ENCODE measurements around the gene DGKQ.

Gene DGKQ

DNA sequence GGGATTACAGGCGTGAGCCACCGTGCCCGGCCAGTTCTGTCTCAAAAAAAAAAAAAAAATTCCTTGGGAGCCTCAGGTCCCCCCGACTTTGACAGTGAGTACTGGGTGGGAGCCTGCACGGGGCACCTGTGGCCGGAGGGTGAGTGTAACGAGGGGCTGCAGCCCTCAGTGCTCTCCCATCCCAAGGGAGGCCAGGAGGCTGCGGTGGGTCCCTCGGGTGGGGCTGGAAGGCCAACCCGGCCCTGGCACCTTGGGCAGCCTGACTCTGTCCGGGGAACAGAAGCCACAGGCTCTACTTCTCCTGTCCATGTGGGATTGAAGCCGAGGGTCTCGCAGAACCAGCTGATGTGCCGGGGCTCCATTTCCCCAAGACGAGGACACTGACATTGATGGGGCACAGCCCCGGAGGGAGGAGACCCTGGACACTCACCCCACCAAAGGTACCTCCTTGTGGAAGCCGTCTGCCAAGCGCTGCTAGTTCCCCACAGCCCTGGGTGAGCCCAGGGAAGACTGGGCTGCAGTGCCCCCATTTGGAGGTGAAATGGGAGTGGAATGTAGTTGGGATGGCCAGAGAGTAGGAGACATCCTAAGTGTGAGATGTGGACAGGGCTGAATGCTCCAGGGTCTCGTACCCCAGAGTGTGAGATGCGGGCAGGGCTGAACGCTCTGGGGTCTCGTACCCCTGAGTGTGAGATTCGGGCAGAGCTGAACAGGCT is 22.1 kb upstream of the DGKQ start:
- Histone ChIP-seq H3K9ac (ENCODE audit: low read length) (no peak overlapping the region), H3K79me2 (ENCODE audit: low read length) (no peaks in the 10 kb centered on the region), H3K27me3 (replicated peaks; ENCODE audit: insufficient read depth, low read length) (no peaks in the 10 kb centered on the region), H3K9me3 (replicated peaks; ENCODE audit: insufficient read depth, low read length) (no peaks in the 10 kb centered on the region), H2AFZ (ENCODE audit: low read length) (no peak overlapping the region), H3K9me2 (replicated peaks; ENCODE audit: insufficient read depth, low read length) (no peaks in the 10 kb centered on the region), H3K4me1 (ENCODE audit: low read length) (no peaks in the 10 kb centered on the region), H3K36me3 (replicated peaks; ENCODE audit: insufficient read depth, low read length) (no peaks in the 10 kb centered on the region), H3F3A (ENCODE audit: insufficient read depth, low read length) (no peaks in the 10 kb centered on the region), H3K27ac (ENCODE audit: low read length) (no peak overlapping the region), H3K4me3 (ENCODE audit: low read length) (no peak overlapping the region), H3K4me2 (ENCODE audit: low read depth, low read length) (no peak overlapping the region), H4K20me1 (ENCODE audit: insufficient read depth, low read length) (no peaks in the 10 kb centered on the region)
- no peak for TF ChIP-seq EZH2 (optimal IDR thresholded peaks at IDR 0.05; ENCODE audit: low read depth, low read length)
- TF ChIP-seq, protein P1, sequence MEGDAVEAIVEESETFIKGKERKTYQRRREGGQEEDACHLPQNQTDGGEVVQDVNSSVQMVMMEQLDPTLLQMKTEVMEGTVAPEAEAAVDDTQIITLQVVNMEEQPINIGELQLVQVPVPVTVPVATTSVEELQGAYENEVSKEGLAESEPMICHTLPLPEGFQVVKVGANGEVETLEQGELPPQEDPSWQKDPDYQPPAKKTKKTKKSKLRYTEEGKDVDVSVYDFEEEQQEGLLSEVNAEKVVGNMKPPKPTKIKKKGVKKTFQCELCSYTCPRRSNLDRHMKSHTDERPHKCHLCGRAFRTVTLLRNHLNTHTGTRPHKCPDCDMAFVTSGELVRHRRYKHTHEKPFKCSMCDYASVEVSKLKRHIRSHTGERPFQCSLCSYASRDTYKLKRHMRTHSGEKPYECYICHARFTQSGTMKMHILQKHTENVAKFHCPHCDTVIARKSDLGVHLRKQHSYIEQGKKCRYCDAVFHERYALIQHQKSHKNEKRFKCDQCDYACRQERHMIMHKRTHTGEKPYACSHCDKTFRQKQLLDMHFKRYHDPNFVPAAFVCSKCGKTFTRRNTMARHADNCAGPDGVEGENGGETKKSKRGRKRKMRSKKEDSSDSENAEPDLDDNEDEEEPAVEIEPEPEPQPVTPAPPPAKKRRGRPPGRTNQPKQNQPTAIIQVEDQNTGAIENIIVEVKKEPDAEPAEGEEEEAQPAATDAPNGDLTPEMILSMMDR (IDR thresholded peaks at IDR 0.05; ENCODE audit: low read length): no peak
- TF ChIP-seq EZH2phosphoT487 (IDR thresholded peaks at IDR 0.05; ENCODE audit: low read length): no peak
- no peak for DNase-seq

DNA sequence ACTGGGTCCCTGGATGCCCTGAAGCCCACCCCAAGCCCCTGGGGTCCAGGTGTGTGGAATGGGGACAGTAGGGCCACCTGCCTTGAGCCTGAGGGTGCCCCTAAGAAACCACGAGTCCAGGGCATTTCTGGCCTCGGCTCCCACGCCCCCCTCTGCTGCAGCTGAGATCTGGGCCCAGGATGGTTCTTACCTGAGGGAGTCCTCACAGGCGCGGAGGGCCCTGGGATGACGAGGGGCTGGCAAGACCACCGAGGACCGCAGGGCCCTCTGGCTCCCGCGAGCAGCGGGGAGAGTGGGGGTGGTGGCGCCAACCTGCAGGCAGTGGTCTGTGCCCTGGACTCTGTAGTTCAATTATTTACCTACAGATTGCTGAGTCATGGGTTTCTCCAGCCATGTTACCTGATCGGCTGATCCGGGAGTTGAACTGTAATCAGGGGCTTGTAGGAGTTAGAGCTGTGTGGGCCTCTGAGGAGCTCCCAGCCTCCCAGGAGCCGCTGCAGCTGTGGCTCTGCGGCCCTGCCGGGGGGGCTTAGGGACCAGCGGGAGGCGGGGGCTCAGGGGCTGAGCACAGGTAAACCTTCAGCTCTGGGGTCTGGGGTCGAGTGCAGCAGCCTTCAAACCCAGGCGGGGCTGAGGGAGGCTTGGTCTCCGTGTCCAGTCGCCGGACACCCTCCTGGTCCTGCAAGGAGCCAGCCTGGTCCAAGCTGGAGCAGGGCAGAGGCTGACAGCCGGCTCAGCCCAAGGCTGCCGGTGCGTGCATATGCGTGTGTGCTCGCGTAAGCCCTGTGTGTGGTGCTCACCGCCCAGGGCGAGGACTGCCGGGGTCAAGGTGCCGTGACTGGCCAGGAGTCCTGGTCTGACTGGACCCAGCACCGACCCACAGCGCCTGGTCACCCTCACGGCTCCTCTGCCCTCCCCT is 20.0 kb upstream of the DGKQ start, which contains the start of gene SLC26A1:
TSS of gene SLC26A1 (minus strand) at position 294 of the 919 bp plus-strand sequence. CDS start 1,701 bp downstream, outside the sequence.
- Histone ChIP-seq H4K20me1 (ENCODE audit: insufficient read depth, low read length) (no peaks in the 10 kb centered on the region), H3K4me2 (ENCODE audit: low read depth, low read length) (peak within 1 kb of the TSS; percentile 15; the same call in 1 of the 2 replicates), H3K9me2 (replicated peaks; ENCODE audit: insufficient read depth, low read length) (no peaks in the 10 kb centered on the region), H3K9ac (ENCODE audit: low read length) (no peak within 1 kb of the TSS), H3K36me3 (replicated peaks; ENCODE audit: insufficient read depth, low read length) (no peaks in the 10 kb centered on the region), H3K4me3 (ENCODE audit: low read length) (no peak within 1 kb of the TSS), H3K27ac (ENCODE audit: low read length) (no peak within 1 kb of the TSS), H3F3A (ENCODE audit: insufficient read depth, low read length) (no peaks in the 10 kb centered on the region), H3K79me2 (ENCODE audit: low read length) (no peaks in the 10 kb centered on the region), H3K4me1 (ENCODE audit: low read length) (no peaks in the 10 kb centered on the region), H3K9me3 (replicated peaks; ENCODE audit: insufficient read depth, low read length) (no peaks in the 10 kb centered on the region), H2AFZ (ENCODE audit: low read length) (no peak within 1 kb of the TSS), H3K27me3 (replicated peaks; ENCODE audit: insufficient read depth, low read length) (no peaks in the 10 kb centered on the region)
- TF ChIP-seq, protein P1 (IDR thresholded peaks at IDR 0.05; ENCODE audit: low read length): no peak
- TF ChIP-seq EZH2 (optimal IDR thresholded peaks at IDR 0.05; ENCODE audit: low read depth, low read length) (no peak), EZH2phosphoT487 (IDR thresholded peaks at IDR 0.05; ENCODE audit: low read length) (no peak)
- no peak for DNase-seq

DNA sequence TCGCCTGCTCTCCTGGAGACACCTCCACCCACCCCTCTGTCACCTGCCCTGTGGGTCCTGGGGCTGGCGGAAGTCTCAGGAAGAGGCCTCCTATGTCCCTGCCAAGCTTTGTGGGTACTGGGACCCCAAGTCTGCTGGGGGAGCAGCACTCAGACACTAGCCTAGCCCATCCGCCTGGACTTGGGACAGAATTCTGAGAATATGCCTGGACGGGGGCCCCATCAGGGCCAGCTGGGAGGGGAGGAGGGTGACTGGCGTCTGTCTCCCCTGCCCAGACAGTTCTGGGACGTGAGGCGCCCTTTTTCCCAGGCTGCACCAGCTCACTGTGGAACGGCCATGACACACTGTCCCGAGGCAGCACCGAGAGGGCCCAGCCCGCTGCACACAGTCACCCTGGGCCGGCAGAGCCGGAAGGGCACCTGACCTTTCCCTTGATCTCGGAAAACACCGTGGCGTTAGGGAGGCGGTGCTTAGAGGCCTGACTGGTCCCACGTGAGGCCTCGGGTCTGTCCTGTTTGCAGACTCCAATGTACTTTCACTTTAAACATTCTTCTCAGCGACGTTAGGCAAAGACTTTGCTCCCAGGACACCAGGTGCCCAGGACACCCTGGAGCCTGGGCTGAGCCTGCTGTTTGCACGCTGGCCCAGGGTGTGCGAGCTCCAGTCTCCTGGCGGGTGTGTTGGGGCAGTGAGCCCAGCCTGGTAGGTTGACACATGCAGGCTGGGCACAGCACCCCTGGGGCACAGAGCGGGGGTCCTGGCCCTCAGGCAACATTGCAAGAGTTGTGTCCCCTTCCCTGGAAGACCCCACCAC is 19.1 kb upstream of the DGKQ start:
- Histone ChIP-seq H3K4me2 (ENCODE audit: low read depth, low read length) (peak overlapping the region; percentile 15; the same call in 1 of the 2 replicates), H3K9ac (ENCODE audit: low read length) (no peak overlapping the region), H3K27me3 (replicated peaks; ENCODE audit: insufficient read depth, low read length) (no peaks in the 10 kb centered on the region), H3K9me3 (replicated peaks; ENCODE audit: insufficient read depth, low read length) (no peaks in the 10 kb centered on the region), H3K36me3 (replicated peaks; ENCODE audit: insufficient read depth, low read length) (no peaks in the 10 kb centered on the region), H3K4me3 (ENCODE audit: low read length) (no peak overlapping the region), H3F3A (ENCODE audit: insufficient read depth, low read length) (no peaks in the 10 kb centered on the region), H2AFZ (ENCODE audit: low read length) (no peak overlapping the region), H3K79me2 (ENCODE audit: low read length) (no peaks in the 10 kb centered on the region), H3K27ac (ENCODE audit: low read length) (no peak overlapping the region), H4K20me1 (ENCODE audit: insufficient read depth, low read length) (no peaks in the 10 kb centered on the region), H3K9me2 (replicated peaks; ENCODE audit: insufficient read depth, low read length) (no peaks in the 10 kb centered on the region), H3K4me1 (ENCODE audit: low read length) (no peaks in the 10 kb centered on the region)
- TF ChIP-seq, protein P1 (IDR thresholded peaks at IDR 0.05; ENCODE audit: low read length): no peak
- no peak for TF ChIP-seq EZH2 (optimal IDR thresholded peaks at IDR 0.05; ENCODE audit: low read depth, low read length)
- TF ChIP-seq EZH2phosphoT487 (IDR thresholded peaks at IDR 0.05; ENCODE audit: low read length): no peak
- DNase-seq: no peak
